WI38 (cell line): ENCODE results near the gene STRIP2.
"Not testable (repeated sequence)": the region's sequence is repeated elsewhere in the genome, so short reads cannot be mapped to it uniquely, and the experiment has no call there.

Source experiments
- H3K4me3 ChIP-seq: 2 replicates; pipeline ENCODE4 v1.5.1; 2011; ENCODE audit warnings: low read depth, mild to moderate bottlenecking, control low read depth, low read length
- TF ChIP-seq, protein P1 (sequence below): IDR thresholded peaks from 2 replicates; pipeline ENCODE4 v1.5.1; 2012; ENCODE audit warnings: low read depth, mild to moderate bottlenecking, control low read depth, low read length

The STRIP2 gene

DNA sequence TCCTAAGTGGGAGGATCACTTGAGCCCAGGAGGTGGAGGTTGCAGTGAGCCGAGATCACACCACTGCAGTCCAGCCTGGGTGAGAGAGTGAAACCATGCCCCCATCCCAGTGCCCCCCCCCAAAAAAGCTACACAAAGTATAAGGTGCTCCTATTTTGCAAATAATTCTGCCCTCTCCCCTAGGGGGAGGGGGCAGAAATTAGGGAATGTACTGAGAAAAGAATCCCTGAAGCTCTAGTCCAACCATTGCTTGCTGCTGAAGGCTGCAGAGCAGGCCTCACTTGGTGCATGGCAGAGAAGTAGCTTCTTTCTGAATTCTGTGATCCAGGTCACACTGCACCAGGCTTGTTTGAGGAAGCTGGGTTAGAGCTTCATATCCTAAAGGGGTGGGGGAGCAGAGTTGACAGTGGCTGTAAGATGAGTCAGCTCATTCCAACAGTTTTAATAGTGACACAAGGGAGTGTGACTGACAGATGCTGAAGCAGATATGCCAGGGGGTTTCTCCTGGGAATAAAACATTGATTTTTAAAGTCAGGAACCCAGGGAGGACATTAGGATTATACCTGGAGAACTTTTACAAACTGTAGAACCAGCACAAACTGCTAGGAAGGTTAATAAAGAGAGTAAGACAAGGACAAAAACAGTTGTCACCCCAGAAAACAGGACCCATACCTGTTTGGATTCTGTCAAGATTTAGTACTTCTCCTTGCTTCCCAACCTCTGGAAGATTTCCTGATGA, 32.8 kb upstream of the STRIP2 start:
- no peak overlapping the region for H3K4me3 ChIP-seq
- TF ChIP-seq, protein P1, sequence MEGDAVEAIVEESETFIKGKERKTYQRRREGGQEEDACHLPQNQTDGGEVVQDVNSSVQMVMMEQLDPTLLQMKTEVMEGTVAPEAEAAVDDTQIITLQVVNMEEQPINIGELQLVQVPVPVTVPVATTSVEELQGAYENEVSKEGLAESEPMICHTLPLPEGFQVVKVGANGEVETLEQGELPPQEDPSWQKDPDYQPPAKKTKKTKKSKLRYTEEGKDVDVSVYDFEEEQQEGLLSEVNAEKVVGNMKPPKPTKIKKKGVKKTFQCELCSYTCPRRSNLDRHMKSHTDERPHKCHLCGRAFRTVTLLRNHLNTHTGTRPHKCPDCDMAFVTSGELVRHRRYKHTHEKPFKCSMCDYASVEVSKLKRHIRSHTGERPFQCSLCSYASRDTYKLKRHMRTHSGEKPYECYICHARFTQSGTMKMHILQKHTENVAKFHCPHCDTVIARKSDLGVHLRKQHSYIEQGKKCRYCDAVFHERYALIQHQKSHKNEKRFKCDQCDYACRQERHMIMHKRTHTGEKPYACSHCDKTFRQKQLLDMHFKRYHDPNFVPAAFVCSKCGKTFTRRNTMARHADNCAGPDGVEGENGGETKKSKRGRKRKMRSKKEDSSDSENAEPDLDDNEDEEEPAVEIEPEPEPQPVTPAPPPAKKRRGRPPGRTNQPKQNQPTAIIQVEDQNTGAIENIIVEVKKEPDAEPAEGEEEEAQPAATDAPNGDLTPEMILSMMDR, result no peak

DNA sequence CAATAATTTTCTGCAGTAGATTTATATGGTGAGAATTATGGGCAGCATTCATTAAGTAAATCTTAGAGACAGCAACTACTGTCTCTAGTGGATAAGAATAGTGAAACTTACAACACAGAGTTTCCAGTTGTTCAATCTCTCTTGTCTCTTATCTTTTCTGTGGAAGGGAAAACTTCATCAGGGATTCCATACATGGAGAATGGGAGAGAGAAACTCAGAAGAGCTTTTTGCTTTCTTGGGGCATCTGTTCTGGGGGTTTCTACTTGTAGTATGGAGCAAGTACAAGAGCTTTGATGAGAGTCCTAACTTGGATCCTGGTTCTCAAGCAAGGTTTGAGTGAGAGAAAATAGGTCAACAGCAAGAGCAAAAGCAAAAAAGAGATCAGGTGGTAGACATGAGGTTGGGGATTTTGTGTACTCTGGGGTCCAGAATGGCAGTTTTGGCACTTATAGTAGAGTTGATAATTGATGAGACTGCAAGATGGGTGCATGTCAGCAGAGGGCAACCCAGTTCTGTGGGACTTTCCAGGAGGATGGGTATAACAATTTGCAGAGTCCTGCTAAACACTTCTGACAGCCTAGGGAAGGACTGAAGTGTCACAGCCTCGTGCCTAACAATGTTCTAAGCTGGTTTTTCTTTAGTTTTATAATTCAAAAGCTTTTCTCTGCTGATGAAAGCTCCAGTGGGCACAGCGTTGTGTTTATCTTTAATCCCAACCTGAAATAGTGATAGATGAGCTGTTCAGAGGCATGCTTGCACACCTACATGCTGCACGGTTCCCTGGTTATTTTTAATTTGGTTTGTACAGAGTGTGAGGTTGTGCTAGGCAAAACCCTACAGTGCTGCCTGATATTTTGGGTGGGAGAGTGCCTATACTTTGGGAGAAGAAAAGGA, 32.0 kb upstream of the STRIP2 start:
- TF ChIP-seq, protein P1, result no peak
- no peak overlapping the region for H3K4me3 ChIP-seq

DNA sequence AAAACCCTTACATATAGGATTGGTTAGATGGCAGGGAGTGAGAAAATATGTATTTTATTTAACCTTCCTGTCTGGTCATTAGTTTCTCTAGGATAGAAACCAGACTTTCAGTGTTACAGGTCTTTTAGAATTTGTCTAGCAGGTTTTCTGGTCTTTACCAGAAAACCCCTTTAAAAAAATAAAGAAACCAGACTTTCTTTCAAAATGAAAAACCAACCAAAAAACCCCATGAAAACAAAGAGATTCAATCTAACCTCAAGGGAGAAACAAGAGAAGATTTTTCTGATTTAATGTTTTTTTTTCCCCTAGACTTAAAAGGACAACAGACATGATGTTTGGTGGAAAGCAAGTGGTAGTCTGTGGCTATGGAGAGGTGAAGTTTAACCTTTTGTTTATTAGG, 28.7 kb upstream of the STRIP2 start:
- no peak overlapping the region for H3K4me3 ChIP-seq
- TF ChIP-seq, protein P1, result no peak

DNA sequence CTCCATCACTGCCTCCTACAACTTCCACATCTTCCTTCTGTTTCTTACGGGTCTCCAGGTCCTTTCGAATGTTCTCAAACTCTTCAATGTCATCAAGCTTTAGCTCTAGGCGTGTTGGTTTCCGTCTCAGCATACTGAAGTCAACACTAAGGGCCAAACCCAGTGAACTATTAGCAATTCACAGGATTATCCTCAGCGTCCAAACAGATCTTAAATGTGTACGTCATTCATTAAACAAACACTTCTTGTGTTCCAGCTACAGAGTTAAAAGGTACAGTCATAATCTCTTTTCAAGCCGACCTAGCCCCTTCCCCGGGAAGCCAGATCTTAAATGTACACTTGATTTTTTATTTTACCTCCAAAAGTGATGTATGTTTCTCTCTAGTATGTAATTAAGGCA, 24.0 kb upstream of the STRIP2 start:
- not testable (repeated sequence) for H3K4me3 ChIP-seq

DNA sequence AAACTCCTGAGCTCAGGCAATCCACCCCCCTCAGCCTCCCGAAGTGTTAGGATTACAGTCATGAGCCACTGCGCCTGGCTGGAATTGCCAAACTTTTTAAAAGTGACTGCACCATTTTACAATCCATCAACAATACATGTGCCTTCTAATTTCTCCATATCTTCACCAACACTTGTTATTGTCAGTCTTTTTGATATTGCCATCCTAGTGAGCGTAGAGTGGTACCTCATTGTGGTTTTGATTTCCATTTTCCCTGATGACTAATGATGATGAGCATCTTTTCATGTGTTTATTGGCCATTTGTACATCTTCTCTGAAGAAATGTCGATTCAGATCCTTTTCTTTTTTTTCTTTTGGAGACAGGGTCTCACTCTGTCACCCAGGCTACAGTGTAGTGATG, 21.7 kb upstream of the STRIP2 start:
- TF ChIP-seq, protein P1, result no peak
- H3K4me3 ChIP-seq, result no peak overlapping the region

DNA sequence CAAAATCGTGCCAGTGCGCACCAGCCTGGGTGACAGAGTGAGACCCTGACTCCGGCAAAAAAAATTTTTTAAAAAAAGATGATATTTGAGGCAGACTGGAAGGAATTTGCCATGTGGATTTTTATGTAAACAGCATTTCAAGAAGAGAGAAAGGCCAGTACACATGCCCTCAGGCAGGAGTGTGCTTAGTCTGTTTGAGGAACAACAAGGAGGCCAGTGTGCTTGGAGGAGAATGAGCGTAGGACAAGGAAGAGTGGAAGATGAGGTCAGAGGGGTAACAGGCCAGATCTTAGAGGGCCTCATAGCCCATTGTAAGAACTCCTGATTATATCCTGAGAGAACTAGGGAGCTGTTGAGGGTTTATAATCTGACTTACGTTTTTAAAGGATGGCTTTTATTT, 17.2 kb upstream of the STRIP2 start:
- H3K4me3 ChIP-seq, result no peak overlapping the region
- TF ChIP-seq, protein P1, result no peak

DNA sequence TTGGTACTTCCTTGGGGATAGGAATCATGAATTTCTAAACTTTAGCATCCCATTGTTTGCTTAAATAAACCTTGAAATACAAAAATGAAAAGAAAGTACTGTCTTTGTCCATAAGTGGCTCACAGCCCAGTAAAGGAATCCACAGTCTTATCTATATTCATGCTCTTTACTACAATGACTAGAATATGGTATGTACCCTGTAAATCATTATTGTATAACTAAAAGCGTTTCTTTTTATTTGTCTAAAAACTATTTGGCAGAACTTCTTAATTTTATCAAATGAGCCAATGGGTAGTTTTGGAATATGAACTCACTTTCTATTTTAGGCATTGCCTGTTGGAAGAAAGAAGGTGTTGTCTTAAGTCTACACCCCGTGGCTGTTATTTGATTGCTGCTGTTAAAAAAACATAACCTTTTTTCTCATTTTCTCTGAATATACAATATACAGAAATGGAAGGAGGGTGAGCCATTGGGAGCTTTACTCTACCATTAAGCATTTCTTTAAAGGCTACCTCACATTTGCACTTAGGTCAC, 12.4 kb upstream of the STRIP2 start:
- no peak overlapping the region for H3K4me3 ChIP-seq
- TF ChIP-seq, protein P1, result no peak
